ENCODE results near the gene TACC2. TPM values are rescaled to one million over a fixed set of nuclear protein-coding genes. Genes with fewer than 3 reads are reported as not detected.

TACC2 gene
- total RNA-seq, 3 donors from 2014 or later: 26.1 to 30.5 (median 28.5) TPM

GRCh38 chr10:122140461-122140902 lies 151.5 kb downstream of the TACC2 start:
- H3K4me1 ChIP-seq: no peaks in the 10 kb centered on the region
- H3K4me3 ChIP-seq: no peak overlapping the region

DNA sequence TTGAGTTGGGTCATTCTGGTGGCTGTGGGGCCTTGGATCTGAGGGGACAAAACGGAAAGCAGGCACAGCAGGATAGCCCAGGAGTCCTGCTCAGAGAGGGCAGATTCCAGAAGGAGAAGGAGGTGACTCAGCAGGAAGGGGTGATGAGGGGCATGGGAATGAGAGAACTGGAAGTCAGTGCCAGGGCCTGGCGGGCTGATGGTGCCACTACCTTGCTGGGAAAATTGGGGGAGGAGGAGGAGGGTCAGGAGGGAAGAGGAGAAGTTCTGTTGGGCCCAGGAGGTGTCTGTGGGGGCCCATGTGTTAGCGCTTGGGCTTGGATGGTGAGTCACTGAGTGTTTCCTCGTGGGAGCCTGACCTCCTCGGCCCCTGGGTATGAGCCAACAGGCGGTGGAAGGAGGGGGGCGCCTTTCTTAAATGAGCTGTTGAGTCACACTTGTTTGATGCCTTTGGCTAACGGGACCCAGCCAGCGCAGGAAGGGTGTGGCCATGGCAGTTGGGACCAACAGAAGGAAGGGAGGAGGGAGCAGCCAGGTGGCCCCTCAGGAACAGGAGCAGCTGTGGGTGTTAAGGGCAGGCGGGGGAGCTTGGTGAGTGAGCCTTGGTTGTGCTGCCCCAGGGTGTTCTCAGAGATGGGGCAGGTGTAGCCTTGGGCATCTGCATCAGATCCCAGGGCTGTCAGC lies 152.1 kb downstream of the TACC2 start:
- DNase-seq (ENCODE audit: low spot score in 2 of 2): peak; percentile 51 to 74
- H3K9me3 ChIP-seq: peaks cover 0 to 7% of the 10 kb centered on the region in 2 donors
- TF ChIP-seq POLR2A (IDR thresholded peaks at IDR 0.05): no peak
- no peak for TF ChIP-seq CTCF (IDR thresholded peaks at IDR 0.05)
- TF ChIP-seq POLR2AphosphoS5 (IDR thresholded peaks at IDR 0.05): peak in 2 of 3 donors; percentile 43 to 92
- no peak overlapping the region for H3K4me3 ChIP-seq
- peak overlapping the region; percentile 38 to 77 for H3K27ac ChIP-seq
- H3K4me1 ChIP-seq: no peaks in the 10 kb centered on the region
- intact Hi-C loops (cut with DNase I; ENCODE audit: low total_unique reads): no loop called here
- H3K36me3 ChIP-seq: no peaks in the 10 kb centered on the region
- H3K27me3 ChIP-seq: no peaks in the 10 kb centered on the region

More at GRCh38 chr10:122140461-122140902, 151.5 kb downstream of the TACC2 start:
- Histone ChIP-seq H3K27me3 (no peaks in the 10 kb centered on the region), H3K27ac (peak overlapping the region; percentile 38 to 77), H3K36me3 (no peaks in the 10 kb centered on the region), H3K9me3 (peaks cover 0 to 7% of the 10 kb centered on the region in 2 donors)
- intact Hi-C loops (cut with DNase I; ENCODE audit: low total_unique reads): no loop called here
- no peak for TF ChIP-seq POLR2A (IDR thresholded peaks at IDR 0.05)
- TF ChIP-seq POLR2AphosphoS5 (IDR thresholded peaks at IDR 0.05): no peak
- no peak for TF ChIP-seq CTCF (IDR thresholded peaks at IDR 0.05)
- no peak for DNase-seq (ENCODE audit: low spot score in 2 of 2)

GRCh38 chr10:122141821-122142640 lies 153.1 kb downstream of the TACC2 start:
- DNase-seq (ENCODE audit: low spot score in 2 of 2): no peak
- Histone ChIP-seq H3K27me3 (no peaks in the 10 kb centered on the region), H3K27ac (peak overlapping the region in 1 of 2 donors; percentile 77), H3K9me3 (peaks cover 0 to 7% of the 10 kb centered on the region in 2 donors), H3K4me1 (no peaks in the 10 kb centered on the region), H3K36me3 (no peaks in the 10 kb centered on the region), H3K4me3 (no peak overlapping the region)
- intact Hi-C loops (cut with DNase I; ENCODE audit: low total_unique reads): no loop called here
- no peak for TF ChIP-seq CTCF (IDR thresholded peaks at IDR 0.05)
- no peak for TF ChIP-seq POLR2AphosphoS5 (IDR thresholded peaks at IDR 0.05)
- no peak for TF ChIP-seq POLR2A (IDR thresholded peaks at IDR 0.05)

- intact Hi-C loops (cut with DNase I; ENCODE audit: low total_unique reads): no loop called here
- no peak for DNase-seq (ENCODE audit: low spot score in 2 of 2)
- H3K4me3 ChIP-seq: no peak overlapping the region
- H3K27me3 ChIP-seq: no peaks in the 10 kb centered on the region
- H3K27ac ChIP-seq: peak overlapping the region in 1 of 2 donors; percentile 77
- no peak for TF ChIP-seq POLR2AphosphoS5 (IDR thresholded peaks at IDR 0.05)
- peak; percentile 40 to 84 (median 66) for TF ChIP-seq CTCF (IDR thresholded peaks at IDR 0.05)
- no peaks in the 10 kb centered on the region for H3K4me1 ChIP-seq
- peaks cover 0 to 7% of the 10 kb centered on the region in 2 donors for H3K9me3 ChIP-seq
- H3K36me3 ChIP-seq: no peaks in the 10 kb centered on the region
These were observed 153.8 kb downstream of the TACC2 start for GRCh38 chr10:122142641-122143237.
